HG03432 (cell line): ENCODE measurements around the gene FCGR3A.
"Not testable (repeated sequence)": the region's sequence is repeated elsewhere in the genome, so short reads cannot be mapped to it uniquely, and the experiment has no call there.

Experiments
- ATAC-seq: cut with Tn5 transposase; IDR thresholded peaks from one replicate; pipeline ENCODE4 v1.9.1; 2021; ENCODE audit warnings: mild to moderate bottlenecking, moderate library complexity; ENCODE audit not compliant: unreplicated experiment

Gene FCGR3A

GRCh38 chr1:161549652-161550051 lies at the start of gene FCGR3A:
FCGR3A (minus strand) TSS chr1:161549818; CDS start chr1:161549736, 82 bp downstream.
- no peak for ATAC-seq

GRCh38 chr1:161597077-161597476 lies 47.5 kb upstream of the FCGR3A start:
- ATAC-seq, result not testable (repeated sequence)

GRCh38 chr1:161595583-161595982 lies 46.0 kb upstream of the FCGR3A start:
- ATAC-seq, result not testable (repeated sequence)

GRCh38 chr1:161595173-161595572 lies 45.6 kb upstream of the FCGR3A start:
- ATAC-seq, result not testable (repeated sequence)

GRCh38 chr1:161594269-161594984 lies 44.8 kb upstream of the FCGR3A start:
- ATAC-seq, result not testable (repeated sequence)

GRCh38 chr1:161593092-161593755 lies 43.6 kb upstream of the FCGR3A start:
- ATAC-seq, result not testable (repeated sequence)

- not testable (repeated sequence) for ATAC-seq
Observed at GRCh38 chr1:161592586-161592985, 43.0 kb upstream of the FCGR3A start.

GRCh38 chr1:161589920-161590319 lies 40.3 kb upstream of the FCGR3A start:
- ATAC-seq, result not testable (repeated sequence)

- not testable (repeated sequence) for ATAC-seq
Observed at GRCh38 chr1:161589365-161589764, 39.7 kb upstream of the FCGR3A start.

- ATAC-seq, result not testable (repeated sequence)
Observed at GRCh38 chr1:161588596-161588995, 39.0 kb upstream of the FCGR3A start.

- not testable (repeated sequence) for ATAC-seq
Observed at GRCh38 chr1:161582882-161583281, 33.3 kb upstream of the FCGR3A start.

- peak; percentile 73 for ATAC-seq
Observed at GRCh38 chr1:161580879-161581537, 31.4 kb upstream of the FCGR3A start.

- ATAC-seq, result peak; percentile 35
Observed at GRCh38 chr1:161579856-161580507, 30.4 kb upstream of the FCGR3A start.

GRCh38 chr1:161576676-161577075 lies 27.1 kb upstream of the FCGR3A start:
- not testable (repeated sequence) for ATAC-seq

GRCh38 chr1:161571703-161572102 lies 22.1 kb upstream of the FCGR3A start:
- not testable (repeated sequence) for ATAC-seq

GRCh38 chr1:161566602-161566960 lies 17.0 kb upstream of the FCGR3A start:
- ATAC-seq, result not testable (repeated sequence)

- ATAC-seq, result not testable (repeated sequence)
Observed at GRCh38 chr1:161563522-161563921, 13.9 kb upstream of the FCGR3A start.

GRCh38 chr1:161562441-161562840 lies 12.8 kb upstream of the FCGR3A start:
- ATAC-seq, result not testable (repeated sequence)

GRCh38 chr1:161560960-161561715 lies 11.5 kb upstream of the FCGR3A start:
- ATAC-seq, result peak; percentile 56
